Measurements from ENCODE around the gene MANEA.
"Not testable (repeated sequence)": the region's sequence is repeated elsewhere in the genome, so short reads cannot be mapped to it uniquely, and the experiment has no call there.

MANEA gene, protein sequence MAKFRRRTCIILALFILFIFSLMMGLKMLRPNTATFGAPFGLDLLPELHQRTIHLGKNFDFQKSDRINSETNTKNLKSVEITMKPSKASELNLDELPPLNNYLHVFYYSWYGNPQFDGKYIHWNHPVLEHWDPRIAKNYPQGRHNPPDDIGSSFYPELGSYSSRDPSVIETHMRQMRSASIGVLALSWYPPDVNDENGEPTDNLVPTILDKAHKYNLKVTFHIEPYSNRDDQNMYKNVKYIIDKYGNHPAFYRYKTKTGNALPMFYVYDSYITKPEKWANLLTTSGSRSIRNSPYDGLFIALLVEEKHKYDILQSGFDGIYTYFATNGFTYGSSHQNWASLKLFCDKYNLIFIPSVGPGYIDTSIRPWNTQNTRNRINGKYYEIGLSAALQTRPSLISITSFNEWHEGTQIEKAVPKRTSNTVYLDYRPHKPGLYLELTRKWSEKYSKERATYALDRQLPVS

DNA sequence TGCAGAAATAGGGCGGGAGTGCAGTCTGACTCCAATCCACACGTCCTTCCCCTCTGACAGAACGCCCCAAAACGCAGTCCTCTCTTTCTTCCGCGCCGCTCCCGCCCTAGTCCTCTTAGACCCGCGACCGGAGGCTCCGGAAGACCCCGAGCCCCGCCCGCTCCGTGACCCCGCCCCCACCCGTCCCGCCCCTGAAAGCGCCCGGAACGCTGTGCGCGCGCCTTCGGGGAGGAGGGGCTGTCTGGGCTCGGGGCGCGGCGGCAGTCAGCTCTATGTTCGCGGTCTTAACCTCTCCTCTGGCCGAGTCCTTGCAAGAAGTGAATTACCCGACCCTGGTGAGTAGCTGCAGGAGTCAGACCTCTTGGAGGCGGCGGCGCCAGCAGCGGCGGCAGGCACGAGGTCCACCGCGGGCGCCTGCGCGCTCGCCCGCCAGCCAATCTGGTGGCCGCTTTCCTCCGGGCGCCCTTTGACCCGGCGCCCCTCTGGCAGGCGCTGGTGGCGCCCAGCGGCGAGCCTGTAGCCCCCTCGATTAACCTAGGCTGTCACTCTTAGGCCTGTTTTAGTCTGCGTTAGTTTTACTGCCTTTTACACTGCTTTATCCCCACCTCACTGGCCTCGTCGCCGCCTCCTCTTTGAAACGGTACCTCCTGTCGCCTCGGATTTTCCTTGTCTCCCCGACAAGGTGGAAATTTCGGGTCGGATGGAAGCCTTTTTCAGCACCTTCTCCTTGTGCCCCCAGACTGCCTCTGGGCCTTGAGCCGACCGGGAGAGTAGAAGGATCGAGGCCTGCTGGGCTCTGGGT, at the start of gene MANEA:
MANEA (plus strand) TSS at position 232 of the 802 bp plus-strand sequence. CDS start 8,905 bp downstream, outside the sequence.
- DNase-seq (ENCODE audit: low spot score) = peak; percentile 77

DNA sequence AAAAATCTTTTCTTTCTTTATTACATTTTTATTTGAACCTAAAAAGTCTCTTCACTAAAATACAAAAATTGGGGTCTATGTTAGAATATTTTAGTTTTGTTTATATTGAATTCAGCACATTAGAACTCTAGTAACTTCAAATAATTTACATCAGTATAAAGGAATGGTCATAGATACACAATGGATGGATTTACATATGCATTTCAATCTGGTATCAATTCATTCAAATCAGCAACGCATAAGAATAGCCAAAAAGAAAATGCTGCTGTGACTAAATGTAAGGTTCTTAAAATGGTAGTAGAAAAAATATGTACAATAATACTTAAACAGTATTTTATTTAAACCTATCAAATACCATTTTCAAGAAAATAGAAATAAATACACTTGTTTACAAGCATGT, 47.6 kb upstream of the MANEA start:
- no peak for DNase-seq (ENCODE audit: low spot score)

DNA sequence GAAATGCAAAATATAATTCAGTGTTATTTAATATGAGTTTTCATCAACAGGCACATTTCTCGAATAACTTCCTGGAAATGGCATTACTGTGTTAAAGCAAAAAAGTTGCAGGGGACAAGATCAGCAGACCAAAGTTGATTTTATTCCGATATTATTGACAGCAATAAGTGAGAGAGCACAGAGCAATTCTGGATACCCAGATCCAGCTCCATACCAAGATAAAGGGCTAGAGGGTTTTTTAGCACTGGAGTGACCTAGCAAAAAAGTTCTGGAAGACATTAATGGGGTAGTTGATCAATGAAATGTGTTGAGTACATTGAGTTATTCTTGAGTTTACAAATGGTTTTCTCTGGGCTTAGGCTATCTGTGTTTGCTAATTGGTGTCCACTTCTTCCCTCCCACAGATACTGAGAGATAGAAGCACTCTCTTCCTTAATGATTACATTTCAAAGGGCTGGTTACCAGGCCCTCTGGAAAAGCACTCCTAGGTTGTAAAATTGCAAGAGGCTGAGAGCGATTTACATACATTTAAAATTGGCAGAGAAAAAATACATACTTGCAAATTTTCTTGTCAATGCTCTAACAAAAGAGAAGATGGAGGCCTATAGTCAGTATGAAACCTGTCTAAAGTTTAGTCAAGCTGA, 47.0 kb upstream of the MANEA start:
- no peak for DNase-seq (ENCODE audit: low spot score)

DNA sequence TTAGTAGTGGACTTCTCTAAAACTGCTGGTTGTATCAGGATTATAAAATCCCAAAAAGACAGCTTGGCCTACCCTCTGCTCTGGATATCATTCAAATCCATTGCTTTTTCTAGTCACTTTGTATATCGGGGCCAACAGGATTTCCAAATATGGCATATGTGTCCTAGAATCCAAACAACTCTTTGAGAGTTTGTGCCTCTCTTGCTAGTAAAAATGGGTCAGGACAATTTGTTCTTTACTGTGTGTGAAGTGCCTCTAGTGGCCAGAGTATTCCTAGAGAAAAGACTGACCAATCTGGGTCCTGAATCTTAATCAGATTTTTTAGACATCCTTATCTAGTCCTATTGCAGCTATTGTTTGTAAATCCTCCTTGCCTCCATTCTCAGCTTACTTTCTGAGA, 33.5 kb upstream of the MANEA start:
- no peak for DNase-seq (ENCODE audit: low spot score)

DNA sequence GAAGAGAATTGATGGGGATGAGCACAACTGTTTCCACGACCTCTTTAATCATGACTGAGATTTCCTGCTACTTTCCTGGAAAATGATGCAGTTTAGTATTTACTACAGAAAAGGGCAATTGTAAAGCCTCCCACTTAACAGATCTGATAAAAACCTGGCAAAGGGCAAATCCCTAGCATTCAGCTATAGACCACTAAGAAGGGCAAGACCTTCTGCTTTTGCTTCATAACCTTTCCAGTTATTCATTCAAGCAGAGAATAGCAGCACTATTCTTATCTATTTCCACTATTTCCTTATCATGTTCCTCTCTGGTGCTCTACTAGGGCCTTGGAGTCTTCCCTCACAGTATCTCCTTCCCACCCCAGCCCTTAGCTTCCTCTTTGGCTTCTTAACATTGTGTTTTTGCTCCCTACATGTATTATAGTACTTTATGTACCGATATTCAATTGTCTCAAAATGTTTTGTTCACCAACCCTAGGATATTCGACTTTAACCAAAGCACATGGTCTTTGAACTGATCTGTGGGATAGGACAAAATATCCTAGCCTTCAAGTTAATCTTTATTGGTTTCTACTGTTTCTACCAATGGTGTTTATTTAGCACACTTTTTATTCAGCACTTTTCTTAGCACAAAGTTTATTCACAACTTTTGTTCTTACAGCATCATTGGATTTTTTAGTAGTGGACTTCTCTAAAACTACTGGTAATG, 32.7 kb upstream of the MANEA start:
- no peak for DNase-seq (ENCODE audit: low spot score)

DNA sequence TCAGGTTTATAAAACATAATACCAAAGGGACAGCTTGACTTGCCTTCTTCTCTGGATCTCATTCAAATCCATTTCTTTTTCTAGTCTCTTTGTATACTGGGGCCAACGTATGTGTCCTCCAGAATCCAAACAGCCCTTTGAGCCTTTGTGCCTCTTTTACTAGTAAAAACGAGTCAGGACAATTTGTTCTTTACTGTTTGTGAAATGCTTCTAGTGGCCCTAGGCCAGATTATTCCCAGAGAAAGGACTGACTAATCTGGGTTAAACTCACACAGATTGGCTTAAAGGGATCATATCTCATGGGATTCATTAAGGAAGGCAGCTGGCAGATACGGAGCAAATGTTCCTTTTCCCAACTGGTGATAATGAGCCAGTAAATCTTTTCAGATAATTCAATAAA, 32.1 kb upstream of the MANEA start:
- no peak for DNase-seq (ENCODE audit: low spot score)

DNA sequence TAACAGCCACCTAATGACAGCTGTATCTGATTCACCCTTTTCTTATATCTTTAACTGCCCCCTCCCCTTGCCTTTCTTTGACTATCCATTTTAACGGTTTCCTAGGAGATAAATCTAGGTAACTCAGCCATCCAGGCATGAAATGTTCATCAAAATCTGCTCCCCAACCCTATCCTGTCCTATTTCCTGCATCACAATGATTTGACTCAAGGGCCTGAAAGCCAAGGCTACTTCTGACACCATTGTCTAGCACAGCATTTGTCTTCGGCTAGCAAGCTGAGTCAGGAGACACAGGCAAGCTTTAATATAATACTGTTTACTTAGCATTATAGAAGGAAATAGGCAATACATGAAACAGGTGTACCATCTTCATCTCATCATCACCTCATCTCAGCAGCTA, 31.6 kb upstream of the MANEA start:
- no peak for DNase-seq (ENCODE audit: low spot score)

DNA sequence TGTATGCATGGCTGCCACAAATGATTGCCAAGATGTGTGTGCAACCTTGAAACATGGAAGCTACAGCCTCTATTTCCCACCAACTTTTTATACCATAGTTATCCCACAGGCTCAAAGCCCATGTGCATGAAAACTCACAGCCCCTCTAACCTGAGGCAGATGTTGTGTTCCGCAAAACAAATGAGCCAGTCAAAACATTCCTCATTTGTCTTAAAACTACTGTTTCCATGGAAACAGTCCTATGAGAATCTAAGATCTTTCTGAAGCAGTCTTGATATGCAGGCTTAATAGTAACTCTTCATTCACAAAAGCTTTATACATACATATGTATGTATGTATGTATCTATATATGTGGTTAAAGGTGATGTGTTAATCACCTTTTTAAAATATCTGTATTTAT, 31.2 kb upstream of the MANEA start:
- no peak for DNase-seq (ENCODE audit: low spot score)

DNA sequence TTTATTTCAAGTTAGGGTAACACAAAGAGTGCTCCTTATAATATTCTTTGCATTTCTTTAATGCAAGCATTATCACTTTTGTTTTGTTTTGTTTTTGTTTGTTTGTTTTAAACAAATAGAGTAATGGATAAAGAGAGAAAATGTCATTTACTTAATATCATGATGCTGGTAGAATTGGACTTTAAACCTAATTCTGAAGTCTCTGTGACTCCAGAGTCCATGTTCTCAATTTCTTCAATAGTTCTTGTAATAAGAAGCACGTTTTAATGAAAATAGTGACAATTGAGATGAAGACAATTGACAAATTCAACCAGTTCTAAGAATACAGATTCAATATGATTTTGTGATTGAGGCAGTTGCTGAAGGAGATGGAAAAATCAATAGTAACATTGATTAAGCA, 30.3 kb upstream of the MANEA start:
- DNase-seq (ENCODE audit: low spot score) = no peak

DNA sequence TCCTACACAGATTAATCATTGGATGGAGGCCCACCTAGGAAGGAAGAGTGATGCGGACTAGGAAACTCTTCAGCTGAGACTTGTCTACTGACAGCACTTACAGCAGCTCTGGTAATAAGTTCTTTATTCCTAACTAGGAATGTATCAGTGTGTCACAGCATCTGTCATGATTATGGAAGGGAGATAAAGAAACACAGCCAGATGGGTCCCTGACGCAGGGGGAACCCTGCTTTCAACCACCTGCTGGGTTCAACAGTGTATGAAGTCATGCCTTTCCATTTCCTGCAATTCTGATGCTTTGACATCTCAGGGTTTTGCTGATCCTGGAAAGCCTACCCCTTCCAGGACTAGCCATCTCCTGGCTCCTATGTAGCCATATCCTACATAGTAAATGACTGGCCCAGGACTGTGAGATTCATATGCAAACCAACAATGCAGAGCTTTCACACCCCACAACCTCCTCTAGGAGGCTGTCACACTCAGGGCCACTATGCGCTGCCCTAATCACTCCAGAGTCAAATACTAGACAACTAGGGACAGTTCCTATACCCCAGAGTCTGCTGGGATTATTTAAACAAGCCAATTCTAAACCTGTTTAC, 29.0 kb upstream of the MANEA start:
- DNase-seq (ENCODE audit: low spot score) = no peak

DNA sequence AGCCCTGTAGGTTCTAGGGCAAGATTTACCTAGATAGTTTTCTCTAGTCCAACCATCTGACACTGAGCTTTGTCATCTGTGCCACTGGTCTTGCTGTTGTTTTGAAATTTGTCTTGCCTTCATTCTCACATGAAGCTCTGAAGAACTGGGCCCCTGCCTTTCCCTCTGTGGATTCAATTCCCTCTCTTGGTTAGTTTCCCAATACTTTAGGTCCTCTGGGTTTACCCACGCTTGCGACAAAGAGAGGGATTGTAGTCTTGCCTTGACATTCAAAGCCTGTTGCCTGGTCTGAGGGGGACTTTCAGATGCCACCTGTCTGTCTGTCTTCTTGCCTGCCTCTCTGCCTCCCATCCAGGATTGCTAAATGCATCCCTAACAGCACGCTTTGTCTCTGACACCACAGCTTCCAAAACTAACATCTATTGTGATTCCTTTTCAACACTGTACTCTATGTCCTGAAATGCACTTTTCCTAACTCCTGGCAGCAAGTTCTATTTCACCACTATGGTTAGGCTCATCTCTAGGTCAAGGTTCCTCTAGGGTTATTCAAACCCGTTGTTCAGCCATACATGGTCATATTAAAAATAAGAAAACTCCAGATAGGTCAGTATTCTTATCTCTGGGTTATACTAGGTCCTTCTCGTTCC, 25.5 kb upstream of the MANEA start:
- no peak for DNase-seq (ENCODE audit: low spot score)

DNA sequence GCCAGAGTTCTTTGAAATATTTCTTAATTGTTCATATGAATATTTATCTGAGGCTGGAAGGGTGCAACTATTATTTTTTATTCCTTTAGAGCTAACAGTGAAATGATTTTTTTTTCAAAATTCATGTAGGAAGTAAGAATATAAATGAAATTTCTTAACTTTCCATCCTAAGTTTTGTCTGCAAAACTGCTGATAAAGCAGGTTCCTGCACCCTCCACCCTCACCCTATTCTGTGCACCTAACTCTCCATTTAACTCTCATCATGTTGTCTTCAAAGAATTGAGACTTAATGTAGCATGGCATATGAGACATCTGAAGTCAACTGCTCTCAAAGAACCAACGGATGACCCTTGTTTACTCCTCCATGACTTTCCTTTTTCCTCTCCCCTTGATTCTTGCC, 23.5 kb upstream of the MANEA start:
- DNase-seq (ENCODE audit: low spot score) = no peak

DNA sequence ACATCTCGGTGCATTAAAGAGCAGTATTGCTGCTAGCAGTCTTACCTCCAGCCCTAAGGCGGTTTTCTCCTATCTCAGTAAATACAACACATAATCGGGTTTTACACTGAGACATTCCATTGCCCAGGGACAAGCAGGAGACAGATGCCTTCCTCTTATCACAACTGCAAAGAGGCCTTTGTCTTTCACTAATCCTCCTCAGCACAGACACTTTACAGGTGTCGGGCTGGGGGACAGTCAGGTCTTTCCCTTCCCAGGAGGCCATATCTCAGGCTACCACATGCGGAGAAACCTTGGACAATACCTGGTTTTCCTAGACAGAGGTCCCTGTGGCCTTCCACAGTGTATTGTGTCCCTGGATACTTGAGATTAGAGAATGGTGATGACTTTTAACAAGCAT, 16.4 kb upstream of the MANEA start:
- not testable (repeated sequence) for DNase-seq (ENCODE audit: low spot score)

DNA sequence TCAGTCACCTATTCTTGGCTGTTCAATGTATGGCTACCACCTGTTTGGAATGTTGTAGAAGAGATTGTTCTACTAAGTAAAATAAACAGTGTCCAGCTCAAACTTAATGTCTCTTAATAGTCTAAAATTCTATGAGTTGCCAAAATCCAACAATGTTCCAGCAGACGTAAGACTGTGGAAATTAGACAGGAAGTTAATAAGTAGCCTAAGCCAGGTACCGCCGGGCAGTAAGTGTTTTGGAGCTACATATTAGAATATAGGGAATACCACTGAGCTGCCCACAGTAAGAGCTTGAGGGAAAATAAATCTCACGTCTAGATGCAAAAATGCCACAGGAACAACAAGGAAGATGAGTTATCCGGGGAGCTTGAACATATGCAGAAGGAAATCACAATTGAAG, 7.8 kb upstream of the MANEA start:
- DNase-seq (ENCODE audit: low spot score) = no peak

DNA sequence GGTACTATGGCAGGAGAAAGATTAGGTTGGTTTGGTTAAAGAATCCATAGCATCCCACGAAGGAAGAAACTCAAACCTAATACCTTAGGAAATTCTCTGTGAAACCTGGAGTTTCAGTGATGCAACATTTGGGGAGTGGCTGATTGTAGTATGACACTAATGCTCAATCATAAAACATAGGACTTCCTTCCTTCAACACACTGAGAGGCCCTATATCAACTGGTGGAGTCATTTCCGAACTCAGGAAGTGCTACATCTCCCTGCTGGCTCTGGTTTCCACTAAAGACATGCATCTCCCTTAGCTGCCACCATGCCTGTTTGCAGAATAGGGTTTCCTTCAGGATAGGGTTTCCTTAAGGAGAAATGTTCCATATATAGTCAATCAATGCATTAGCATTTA, 5.2 kb upstream of the MANEA start:
- DNase-seq (ENCODE audit: low spot score) = no peak

DNA sequence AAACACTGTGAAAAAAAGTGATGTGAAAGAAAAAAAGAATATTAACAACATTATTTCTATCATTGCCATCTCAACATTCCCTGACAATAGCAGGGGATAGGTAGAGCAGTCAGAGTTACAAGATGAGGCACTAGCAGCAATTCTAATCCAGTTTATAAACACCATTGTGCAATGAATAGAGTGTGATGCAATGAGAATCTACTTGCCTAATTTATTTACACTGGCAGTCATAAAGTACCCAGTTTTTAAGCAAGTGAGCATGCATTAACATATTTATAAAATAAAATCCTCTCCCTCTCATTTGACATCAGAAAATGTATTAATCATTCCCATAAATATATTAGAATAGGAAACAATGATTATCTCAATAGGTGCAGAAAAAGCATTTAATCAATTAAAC, 2.5 kb upstream of the MANEA start:
- no peak for DNase-seq (ENCODE audit: low spot score)

DNA sequence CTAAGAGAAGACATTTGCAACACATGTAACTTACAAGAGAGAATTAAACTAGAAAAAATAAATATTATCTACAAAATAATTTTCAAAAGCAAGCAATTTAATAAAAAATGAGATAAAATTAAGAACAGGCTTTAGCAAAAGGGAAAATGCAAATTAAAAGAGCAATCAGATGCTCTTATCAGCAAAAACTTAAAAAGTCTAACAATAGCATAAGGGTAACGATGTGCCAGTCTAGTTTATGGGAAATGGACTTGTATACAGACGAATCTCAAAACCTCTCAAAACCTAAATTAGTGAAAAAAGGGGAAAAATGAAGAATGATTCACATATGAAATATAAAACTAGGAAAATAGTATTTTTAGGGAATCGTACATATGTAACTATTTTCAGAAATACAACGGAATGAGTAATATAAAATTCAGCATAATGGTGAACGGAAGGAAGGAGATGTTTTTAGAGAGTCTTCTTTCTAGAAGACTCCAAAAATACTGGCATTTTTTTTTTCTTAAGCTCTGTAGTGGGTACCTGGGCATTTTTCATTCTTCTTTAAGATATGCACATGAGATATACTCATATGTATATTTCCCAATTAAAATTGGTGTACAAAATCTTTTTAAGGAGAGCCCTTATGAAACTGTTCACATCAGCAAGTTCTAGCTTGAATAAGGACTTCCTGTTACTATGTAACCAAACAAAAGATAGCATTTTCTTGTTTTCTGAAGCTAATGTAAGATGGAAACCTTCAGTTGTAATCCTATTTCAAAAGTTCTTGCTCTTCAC, 927 bp upstream of the MANEA start:
- DNase-seq (ENCODE audit: low spot score) = no peak

DNA sequence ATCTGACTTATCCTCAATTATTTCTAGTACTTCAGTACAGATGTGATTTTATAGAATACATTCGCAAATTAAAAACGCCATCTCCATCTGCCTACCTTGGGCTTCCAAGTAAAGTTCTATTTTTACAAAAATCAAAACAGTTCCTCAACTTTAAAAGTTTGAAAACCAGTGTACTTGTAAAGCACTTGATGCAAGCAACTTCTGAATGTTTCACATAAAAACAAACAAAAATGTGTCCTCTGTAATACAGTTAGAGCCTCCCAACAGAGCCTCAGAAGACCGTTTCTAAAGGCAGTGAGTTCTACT, 384 bp upstream of the MANEA start:
- DNase-seq (ENCODE audit: low spot score) = no peak

DNA sequence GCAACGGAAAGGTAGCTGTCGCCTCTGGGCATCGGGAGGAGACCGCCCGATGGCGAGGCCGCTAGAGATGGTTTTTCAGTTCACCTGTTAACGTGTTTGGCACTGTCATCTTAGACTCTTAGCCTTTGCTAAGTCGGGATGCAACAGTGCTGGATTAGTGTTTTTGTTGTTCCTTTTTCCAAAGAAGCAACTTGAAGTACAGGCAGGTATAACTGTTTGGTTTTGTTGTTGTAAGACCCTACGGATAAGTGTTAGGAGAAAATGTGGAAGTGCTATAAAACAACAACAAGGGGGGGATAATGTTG, 723 bp downstream of the MANEA start:
- no peak for DNase-seq (ENCODE audit: low spot score)

DNA sequence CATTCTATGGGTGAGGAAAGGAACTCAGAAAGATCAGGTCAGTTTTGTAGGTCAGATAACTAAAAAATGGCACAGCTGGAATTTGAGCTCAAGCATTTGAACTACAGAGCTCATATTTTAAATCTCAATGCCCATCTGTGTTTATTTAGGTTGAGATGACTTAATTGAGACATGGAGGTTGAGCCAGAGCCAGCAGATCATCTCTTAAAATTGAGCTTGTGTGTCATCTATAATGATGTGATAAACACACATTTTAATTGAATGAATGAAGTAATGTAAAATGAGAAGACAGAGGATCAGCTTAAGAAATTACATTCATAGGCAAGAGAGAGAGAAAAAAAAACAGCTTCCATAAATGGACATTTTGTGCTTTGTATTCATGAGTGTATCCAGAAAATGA, 3.7 kb downstream of the MANEA start:
- no peak for DNase-seq (ENCODE audit: low spot score)

DNA sequence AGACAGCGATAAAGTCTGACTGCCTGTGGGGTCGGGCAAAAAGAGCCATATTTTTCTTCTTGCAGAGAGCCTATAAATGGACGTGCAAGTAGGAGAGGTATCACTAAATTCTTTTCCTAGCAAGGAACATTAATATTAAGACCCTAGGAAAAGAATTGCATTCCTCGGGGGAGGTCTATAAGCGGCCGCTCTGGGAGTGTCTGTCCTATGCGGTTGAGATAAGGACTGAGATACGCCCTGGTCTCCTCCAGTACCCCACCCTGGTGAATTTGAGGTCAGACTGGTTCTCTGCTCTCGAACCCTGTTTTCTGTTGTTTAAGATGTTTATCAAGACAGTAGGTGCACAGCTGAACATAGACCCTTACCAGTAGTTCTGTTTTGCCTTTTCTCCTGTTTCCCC, 6.9 kb downstream of the MANEA start:
- not testable (repeated sequence) for DNase-seq (ENCODE audit: low spot score)

Measured in Ammon's horn (tissue), 1 donor.